PFSK-1 (cell line): ENCODE measurements around the gene ECI2.

Source experiments
- FOXP2 ChIP-seq: optimal IDR thresholded peaks from 2 replicates; pipeline ENCODE3; 2011; ENCODE audit warnings: borderline replicate concordance, control low read depth, inconsistent platforms; ENCODE audit not compliant: insufficient read depth; ENCODE audit errors: extremely low read length, extremely low read depth
- POLR2AphosphoS5 ChIP-seq: IDR thresholded peaks from 2 replicates; pipeline ENCODE4 v1.6.1; 2012; ENCODE audit warnings: low read depth, mild to moderate bottlenecking, control low read depth, low read length, moderate library complexity
- SIN3A ChIP-seq: IDR thresholded peaks from 2 replicates; pipeline ENCODE4 v1.6.1; 2012; ENCODE audit warnings: mild to moderate bottlenecking, low read length, moderate library complexity, borderline replicate concordance; ENCODE audit not compliant: insufficient read depth
- TAF1 ChIP-seq: IDR thresholded peaks from 2 replicates; pipeline ENCODE4 v1.6.1; 2012; ENCODE audit warnings: low read length, control low read depth, borderline replicate concordance; ENCODE audit not compliant: insufficient read depth
- TF ChIP-seq, protein P1 (sequence below), 2 experiments: IDR thresholded peaks; 2 replicates each; pipeline versions ENCODE4 v1.6.1 to v1.8.0; 2011 to 2012; ENCODE audit warnings: low read depth in 2 of 2, low read length in 2 of 2, control low read depth in 1 of 2, inconsistent platforms in 1 of 2, mild to moderate bottlenecking in 1 of 2, moderate library complexity in 1 of 2; ENCODE audit not compliant: insufficient read depth in 1 of 2

ECI2 gene

DNA sequence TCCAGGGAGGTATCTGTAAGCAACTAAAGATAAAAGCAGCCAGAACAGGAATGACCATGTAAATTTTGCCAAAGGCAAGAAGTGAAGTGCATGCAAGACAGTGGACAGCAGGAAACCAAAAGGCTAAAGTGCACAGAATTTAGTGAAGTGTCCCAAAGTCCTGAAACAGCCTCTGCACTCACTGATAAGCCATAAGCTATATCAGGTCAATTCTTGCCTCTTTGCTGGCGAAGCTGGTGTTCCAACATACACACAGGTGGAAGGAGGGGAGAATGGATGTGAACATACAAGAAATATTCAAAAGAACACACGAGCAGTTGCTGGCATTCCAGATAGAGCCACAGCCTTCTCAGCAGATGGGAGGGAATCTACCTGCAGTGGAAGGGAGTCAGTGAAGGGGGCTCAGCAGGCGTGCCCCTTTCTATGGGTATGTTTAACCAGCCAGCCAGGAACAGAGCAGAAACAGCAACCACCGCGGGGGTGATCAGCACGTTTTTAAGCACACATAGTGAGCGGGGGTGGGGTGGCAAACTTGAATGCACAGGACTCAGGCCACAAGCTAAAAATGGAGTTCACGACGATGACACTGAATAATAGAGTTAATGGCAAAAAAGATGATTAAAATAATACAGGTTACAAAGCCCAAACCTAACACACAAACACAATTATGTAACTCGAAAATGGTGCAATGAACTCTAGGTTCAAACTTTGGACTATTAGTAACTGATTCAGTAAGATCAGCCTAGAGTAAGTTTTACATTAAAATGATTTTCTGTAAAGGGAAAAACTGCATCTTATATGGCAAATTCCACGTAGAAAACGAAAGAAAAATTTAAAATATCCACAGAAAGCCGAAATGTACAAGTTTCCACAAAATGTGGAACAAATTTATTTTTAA is 1.2 kb downstream of the ECI2 start:
- TF ChIP-seq POLR2AphosphoS5 (no peak), SIN3A (no peak), TAF1 (no peak), FOXP2 (no peak)
- TF ChIP-seq, protein P1, sequence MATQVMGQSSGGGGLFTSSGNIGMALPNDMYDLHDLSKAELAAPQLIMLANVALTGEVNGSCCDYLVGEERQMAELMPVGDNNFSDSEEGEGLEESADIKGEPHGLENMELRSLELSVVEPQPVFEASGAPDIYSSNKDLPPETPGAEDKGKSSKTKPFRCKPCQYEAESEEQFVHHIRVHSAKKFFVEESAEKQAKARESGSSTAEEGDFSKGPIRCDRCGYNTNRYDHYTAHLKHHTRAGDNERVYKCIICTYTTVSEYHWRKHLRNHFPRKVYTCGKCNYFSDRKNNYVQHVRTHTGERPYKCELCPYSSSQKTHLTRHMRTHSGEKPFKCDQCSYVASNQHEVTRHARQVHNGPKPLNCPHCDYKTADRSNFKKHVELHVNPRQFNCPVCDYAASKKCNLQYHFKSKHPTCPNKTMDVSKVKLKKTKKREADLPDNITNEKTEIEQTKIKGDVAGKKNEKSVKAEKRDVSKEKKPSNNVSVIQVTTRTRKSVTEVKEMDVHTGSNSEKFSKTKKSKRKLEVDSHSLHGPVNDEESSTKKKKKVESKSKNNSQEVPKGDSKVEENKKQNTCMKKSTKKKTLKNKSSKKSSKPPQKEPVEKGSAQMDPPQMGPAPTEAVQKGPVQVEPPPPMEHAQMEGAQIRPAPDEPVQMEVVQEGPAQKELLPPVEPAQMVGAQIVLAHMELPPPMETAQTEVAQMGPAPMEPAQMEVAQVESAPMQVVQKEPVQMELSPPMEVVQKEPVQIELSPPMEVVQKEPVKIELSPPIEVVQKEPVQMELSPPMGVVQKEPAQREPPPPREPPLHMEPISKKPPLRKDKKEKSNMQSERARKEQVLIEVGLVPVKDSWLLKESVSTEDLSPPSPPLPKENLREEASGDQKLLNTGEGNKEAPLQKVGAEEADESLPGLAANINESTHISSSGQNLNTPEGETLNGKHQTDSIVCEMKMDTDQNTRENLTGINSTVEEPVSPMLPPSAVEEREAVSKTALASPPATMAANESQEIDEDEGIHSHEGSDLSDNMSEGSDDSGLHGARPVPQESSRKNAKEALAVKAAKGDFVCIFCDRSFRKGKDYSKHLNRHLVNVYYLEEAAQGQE (IDR thresholded peaks at IDR 0.05; ENCODE audit: insufficient read depth in 1 of 2, low read depth in 2 of 2, low read length in 2 of 2), result no peak

DNA sequence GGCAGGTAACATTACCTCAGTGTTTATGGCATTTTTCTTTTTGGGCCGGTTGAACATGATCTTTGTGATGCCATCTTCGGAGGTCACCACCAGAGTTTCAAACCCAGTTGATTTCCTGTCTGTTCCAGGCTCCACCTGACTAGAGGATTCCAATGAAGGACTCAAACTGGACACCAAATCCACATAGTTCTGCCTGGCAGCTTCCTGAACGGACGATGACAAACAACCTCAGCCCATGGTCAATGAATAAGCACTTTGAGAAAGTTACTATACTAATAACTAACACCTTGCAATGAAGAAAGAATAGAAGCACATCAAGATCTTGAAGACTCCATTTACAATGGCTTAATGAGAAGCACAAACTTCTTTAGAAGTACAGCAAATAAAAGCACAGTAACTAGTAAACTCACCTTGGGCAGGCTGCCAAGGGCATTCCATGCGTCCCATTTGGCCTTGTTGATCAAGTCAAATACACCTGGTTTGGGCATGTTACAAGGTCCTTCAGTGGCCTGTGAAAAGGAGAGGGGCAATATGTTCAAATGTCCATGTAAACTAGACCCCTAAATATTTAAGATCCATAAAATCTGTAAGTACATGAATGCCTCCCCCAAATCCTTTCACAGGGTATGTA is 4.9 kb downstream of the ECI2 start:
- TF ChIP-seq TAF1, result no peak
- TF ChIP-seq POLR2AphosphoS5, result no peak
- no peak for TF ChIP-seq FOXP2
- TF ChIP-seq, protein P1 (IDR thresholded peaks at IDR 0.05; ENCODE audit: insufficient read depth in 1 of 2, low read depth in 2 of 2, low read length in 2 of 2), result no peak
- TF ChIP-seq SIN3A, result no peak

DNA sequence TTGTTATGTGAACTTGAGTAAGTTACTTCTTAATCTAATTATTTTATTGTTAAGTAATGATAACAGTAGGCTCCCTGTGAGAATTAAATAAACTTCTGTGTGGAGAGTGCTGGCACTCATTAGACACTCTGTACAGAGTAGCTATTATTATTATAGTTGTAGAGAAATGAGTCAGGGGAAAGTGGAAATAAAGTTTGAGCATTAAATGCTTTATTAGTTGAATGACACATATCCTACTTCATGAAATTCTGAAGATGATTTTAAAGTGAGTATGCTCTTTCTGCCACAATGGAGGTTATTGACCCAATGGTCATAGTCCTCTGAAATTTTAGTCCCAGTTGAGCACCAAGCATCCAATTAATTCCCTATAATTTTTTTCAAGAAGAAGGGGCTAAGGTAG is 5.9 kb downstream of the ECI2 start:
- TF ChIP-seq FOXP2 (no peak), TAF1 (no peak)
- TF ChIP-seq, protein P1 (IDR thresholded peaks at IDR 0.05; ENCODE audit: insufficient read depth in 1 of 2, low read depth in 2 of 2, low read length in 2 of 2), result no peak

DNA sequence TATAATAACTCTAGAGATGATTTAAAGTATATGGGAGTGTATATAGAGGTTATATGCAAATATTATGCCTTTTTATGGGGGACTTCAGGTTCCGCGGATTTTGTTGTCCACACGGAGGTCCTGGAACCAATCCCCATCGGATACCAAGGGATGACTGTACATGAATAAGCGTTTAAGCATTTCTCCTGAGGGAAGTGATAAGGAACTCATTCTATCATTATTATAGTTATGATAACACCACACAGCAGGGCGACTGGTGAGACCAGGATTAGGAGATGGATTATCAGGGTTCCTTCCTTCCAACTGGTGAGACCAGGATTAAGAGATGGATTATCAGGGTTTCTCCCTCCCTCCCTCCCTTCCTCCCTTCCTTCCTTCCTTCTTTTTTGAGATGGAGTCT is 6.6 kb downstream of the ECI2 start:
- no peak for TF ChIP-seq FOXP2
- TF ChIP-seq SIN3A, result no peak
- TF ChIP-seq POLR2AphosphoS5, result no peak
- TF ChIP-seq, protein P1 (IDR thresholded peaks at IDR 0.05; ENCODE audit: insufficient read depth in 1 of 2, low read depth in 2 of 2, low read length in 2 of 2), result no peak
- TF ChIP-seq TAF1, result no peak
